Osteoblast (primary cell): ENCODE data around the gene WIZ. TPM values are rescaled to one million over a fixed set of nuclear protein-coding genes. Genes with fewer than 3 reads are reported as not detected.

Experiments
- DNase-seq: peaks from one replicate; pipeline ENCODE4 v3.0.0; 2011; ENCODE audit warnings: low spot score, mixed read lengths; ENCODE audit not compliant: insufficient read length; ENCODE audit errors: missing footprints
- H2AFZ ChIP-seq: 2 replicates; pipeline ENCODE4 v1.6.0; 2011; ENCODE audit warnings: mild to moderate bottlenecking, low read length
- H3K27ac ChIP-seq: 2 replicates; pipeline ENCODE4 v1.5.1; 2011; ENCODE audit warnings: mild to moderate bottlenecking, low read depth, low read length, moderate library complexity
- H3K27me3 ChIP-seq: 2 replicates; pipeline ENCODE4 v1.6.0; 2012; ENCODE audit warnings: mild to moderate bottlenecking, control low read depth, inconsistent platforms, low read length, moderate library complexity; ENCODE audit not compliant: insufficient read depth
- H3K36me3 ChIP-seq: 2 replicates; pipeline ENCODE4 v1.5.1; 2011; ENCODE audit warnings: mild to moderate bottlenecking, low read length, control low read depth, moderate library complexity; ENCODE audit not compliant: insufficient read depth
- H3K4me1 ChIP-seq: 2 replicates; pipeline ENCODE4 v1.5.1; 2011; ENCODE audit warnings: mild to moderate bottlenecking, low read length, control low read depth, moderate library complexity; ENCODE audit not compliant: insufficient read depth
- H3K4me2 ChIP-seq: 2 replicates; pipeline ENCODE4 v1.6.0; 2011; ENCODE audit warnings: mild to moderate bottlenecking, low read length; ENCODE audit not compliant: insufficient read depth
- H3K4me3 ChIP-seq: fragments of 200-600 bp; sonication (generic); 3 replicates; pipeline ENCODE4 v1.5.1; 2012; ENCODE audit warnings: mild to moderate bottlenecking, low read length, inconsistent platforms; ENCODE audit not compliant: insufficient read depth
- H3K79me2 ChIP-seq: 2 replicates; pipeline ENCODE4 v1.6.0; 2012; ENCODE audit warnings: mild to moderate bottlenecking, low read length, control low read depth, inconsistent platforms; ENCODE audit not compliant: insufficient read depth
- H3K9me3 ChIP-seq: 2 replicates; pipeline ENCODE4 v1.5.1; 2011; ENCODE audit warnings: low read depth, low read length, control low read depth
- H4K20me1 ChIP-seq: 2 replicates; pipeline ENCODE4 v1.6.0; 2012; ENCODE audit warnings: mild to moderate bottlenecking, low read length, control low read depth; ENCODE audit not compliant: insufficient read depth
- CTCF ChIP-seq: IDR thresholded peaks from 2 replicates; pipeline ENCODE4 v1.5.1; 2011; ENCODE audit warnings: mild to moderate bottlenecking, low read depth, low read length, moderate library complexity; ENCODE audit errors: extremely low read depth
- total RNA-seq: library from RNA; depleted of rRNA; stranded (reverse); fragments of >200 nt; gene quantifications from 2 replicates; pipeline ENCODE4 v1.2.3, GENCODE V29; 2012

WIZ gene
- total RNA-seq, 1 donor: 9.8 TPM

- no peak overlapping the region for H3K4me3 ChIP-seq
- peaks cover 29% of the 10 kb centered on the region for H3K27me3 ChIP-seq
- no peaks in the 10 kb centered on the region for H4K20me1 ChIP-seq
- TF ChIP-seq CTCF: no peak
- H3K9me3 ChIP-seq: no peaks in the 10 kb centered on the region
- H3K4me2 ChIP-seq: no peak overlapping the region
- no peak overlapping the region for H3K27ac ChIP-seq
- peaks cover under 1% of the 10 kb centered on the region for H3K4me1 ChIP-seq
- DNase-seq: peak; percentile 61
- H2AFZ ChIP-seq: no peak overlapping the region
- no peaks in the 10 kb centered on the region for H3K79me2 ChIP-seq
- H3K36me3 ChIP-seq: no peaks in the 10 kb centered on the region
Observed at GRCh38 chr19:15461694-15462093, 11.9 kb upstream of the WIZ start.

- Histone ChIP-seq H3K36me3 (no peaks in the 10 kb centered on the region), H3K27me3 (peaks cover 41% of the 10 kb centered on the region), H3K4me2 (no peak overlapping the region), H3K9me3 (no peaks in the 10 kb centered on the region), H4K20me1 (no peaks in the 10 kb centered on the region), H3K27ac (no peak overlapping the region), H3K4me1 (peaks cover 2% of the 10 kb centered on the region), H3K79me2 (no peaks in the 10 kb centered on the region), H3K4me3 (no peak overlapping the region), H2AFZ (no peak overlapping the region)
- TF ChIP-seq CTCF: no peak
- DNase-seq: peak; percentile 82
Observed at GRCh38 chr19:15457701-15458484, 8.1 kb upstream of the WIZ start.

GRCh38 chr19:15456871-15457700 is 7.3 kb upstream of the WIZ start:
- TF ChIP-seq CTCF: no peak
- H3K4me1 ChIP-seq: peaks cover 6% of the 10 kb centered on the region
- H3K9me3 ChIP-seq: no peaks in the 10 kb centered on the region
- H2AFZ ChIP-seq: no peak overlapping the region
- no peak overlapping the region for H3K27ac ChIP-seq
- DNase-seq: peak; percentile 90
- H3K79me2 ChIP-seq: no peaks in the 10 kb centered on the region
- H3K4me2 ChIP-seq: no peak overlapping the region
- peaks cover 41% of the 10 kb centered on the region for H3K27me3 ChIP-seq
- no peaks in the 10 kb centered on the region for H3K36me3 ChIP-seq
- H3K4me3 ChIP-seq: no peak overlapping the region
- H4K20me1 ChIP-seq: no peaks in the 10 kb centered on the region

- Histone ChIP-seq H3K36me3 (no peaks in the 10 kb centered on the region), H3K4me2 (no peak overlapping the region), H3K4me3 (no peak overlapping the region), H3K79me2 (no peaks in the 10 kb centered on the region), H4K20me1 (no peaks in the 10 kb centered on the region), H3K27me3 (peaks cover 37% of the 10 kb centered on the region), H3K27ac (no peak overlapping the region), H3K4me1 (peaks cover 6% of the 10 kb centered on the region), H3K9me3 (no peaks in the 10 kb centered on the region), H2AFZ (no peak overlapping the region)
- no peak for TF ChIP-seq CTCF
- peak; percentile 89 for DNase-seq
Observed at GRCh38 chr19:15456441-15456840, 6.7 kb upstream of the WIZ start.
